Adrenal gland (tissue), 5 donors: ENCODE measurements around the gene LRIG1.

ENCODE experiments used
- CTCF ChIP-seq, 6 experiments: fragments of 450-650 bp in 4 of 6; fragments of 200-600 bp in 2 of 6; sonication (generic) in 1 of 6; IDR thresholded peaks; 1 replicate in 5 of 6; 2 replicates in 1 of 6; pipeline versions ENCODE4 v1.5.1 to v1.8.0; 2016 to 2021; ENCODE audit warnings: antibody characterized with exemption in 6 of 6, mild to moderate bottlenecking in 2 of 6, moderate library complexity in 1 of 6
- POLR2A ChIP-seq, 2 donors: fragments of 450-650 bp; IDR thresholded peaks; one replicate each; pipeline ENCODE4 v1.6.1; 2017; ENCODE audit warnings: antibody characterized with exemption in 2 of 2, mild to moderate bottlenecking in 2 of 2, moderate library complexity in 1 of 2
- donor health status: DM: no; HTN: no; CAD: no.

GRCh38 chr3:66415867-66416428 lies 84.9 kb downstream of the LRIG1 start:
- TF ChIP-seq CTCF (IDR thresholded peaks at IDR 0.05) = no peak
- no peak for TF ChIP-seq POLR2A (IDR thresholded peaks at IDR 0.05)
